ENCODE measurements around the gene RBFA.

- TF ChIP-seq ZNF132 (tag by site-specific recombination; IDR thresholded peaks at IDR 0.05; ENCODE audit: borderline replicate concordance) (no peak), MZF1 (tag by site-specific recombination; IDR thresholded peaks at IDR 0.05; ENCODE audit: borderline replicate concordance) (no peak), ZNF10 (tag by site-specific recombination; IDR thresholded peaks at IDR 0.05) (no peak), REPIN1 (tag by site-specific recombination; IDR thresholded peaks at IDR 0.05; ENCODE audit: low read depth) (no peak)
These were observed 16.6 kb downstream of the RBFA start for GRCh38 chr18:80050797-80051196.
